Spleen (tissue), 7 donors: ENCODE results near the gene MBLAC1.
A peak's percentile ranks its signal among the peaks of the same experiment; 100 is the strongest.

ENCODE experiments used
- POLR2A ChIP-seq, 3 donors: fragments of 450-650 bp; IDR thresholded peaks; one replicate each; pipeline ENCODE4 v1.5.1; 2017; ENCODE audit warnings: antibody characterized with exemption in 3 of 3, mild to moderate bottlenecking in 1 of 3
- POLR2AphosphoS5 ChIP-seq, 3 donors: sonication (generic); formaldehyde crosslinking; IDR thresholded peaks; one replicate each; pipeline ENCODE4 v1.5.1; 2017; ENCODE audit warnings: antibody characterized with exemption in 3 of 3
- TF ChIP-seq, protein P1 (sequence below), 11 experiments: fragments of 200-600 bp in 7 of 11; fragments of 450-650 bp in 4 of 11; sonication (generic) in 4 of 11; IDR thresholded peaks in 8 of 11; conservative IDR thresholded peaks in 3 of 11; 1 replicate in 7 of 11; 2 replicates in 4 of 11; pipeline versions ENCODE4 v1.4.0 to v1.8.0; 2016 to 2021; ENCODE audit warnings: antibody characterized with exemption in 11 of 11, inconsistent platforms in 4 of 11, mild to moderate bottlenecking in 1 of 11
- donor health status: DM: no; HTN: no; CAD: no; lungs with moderate emphysema.
- donor health status: DM: no; HTN: no; CAD: no.
- donor health status: DM: no; HTN: no; CAD: no.

DNA sequence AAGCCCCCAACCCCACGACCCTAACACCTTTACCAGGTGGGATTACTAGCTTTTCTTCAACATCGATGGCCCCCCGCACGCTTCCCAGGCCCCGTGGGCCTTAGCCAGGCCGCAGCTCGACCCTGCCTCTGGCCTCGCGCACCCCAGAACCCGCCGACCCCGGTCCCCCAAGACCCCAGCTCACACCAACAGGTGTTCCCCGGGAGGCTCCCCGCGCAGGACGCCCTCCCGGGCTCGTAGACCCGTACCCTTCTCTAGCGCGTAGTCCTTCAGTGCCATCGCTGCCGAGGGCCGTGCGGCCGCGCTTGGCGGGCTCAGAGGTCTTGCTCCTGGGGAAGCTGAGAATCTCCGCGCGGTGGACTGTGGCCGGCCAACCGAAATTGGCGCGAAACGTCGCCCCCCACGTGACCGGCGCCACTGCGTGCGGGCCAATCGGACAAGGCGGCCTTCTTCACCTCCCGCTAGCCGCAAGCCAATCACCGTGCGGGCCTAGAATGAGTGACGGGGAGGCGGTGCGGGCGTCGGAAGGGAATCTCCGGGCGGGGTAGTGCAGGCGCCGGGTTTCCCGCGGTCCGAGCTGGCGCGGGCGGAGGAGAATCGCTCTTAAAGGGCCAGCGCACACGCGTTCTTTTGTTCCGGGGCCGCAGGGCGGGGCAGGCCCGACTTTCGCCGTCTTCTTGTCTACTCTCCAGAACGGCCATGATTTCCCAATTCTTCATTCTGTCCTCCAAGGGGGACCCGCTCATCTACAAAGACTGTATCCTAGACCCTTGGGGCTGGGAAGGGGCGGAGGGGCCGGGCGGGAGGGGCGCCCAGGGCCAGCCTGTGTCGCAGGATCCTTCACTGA is 25.5 kb upstream of the MBLAC1 start, which contains the start of the genes AP4M1 and MCM7:
- TF ChIP-seq POLR2A (IDR thresholded peaks at IDR 0.05): no peak
- TF ChIP-seq, protein P1, sequence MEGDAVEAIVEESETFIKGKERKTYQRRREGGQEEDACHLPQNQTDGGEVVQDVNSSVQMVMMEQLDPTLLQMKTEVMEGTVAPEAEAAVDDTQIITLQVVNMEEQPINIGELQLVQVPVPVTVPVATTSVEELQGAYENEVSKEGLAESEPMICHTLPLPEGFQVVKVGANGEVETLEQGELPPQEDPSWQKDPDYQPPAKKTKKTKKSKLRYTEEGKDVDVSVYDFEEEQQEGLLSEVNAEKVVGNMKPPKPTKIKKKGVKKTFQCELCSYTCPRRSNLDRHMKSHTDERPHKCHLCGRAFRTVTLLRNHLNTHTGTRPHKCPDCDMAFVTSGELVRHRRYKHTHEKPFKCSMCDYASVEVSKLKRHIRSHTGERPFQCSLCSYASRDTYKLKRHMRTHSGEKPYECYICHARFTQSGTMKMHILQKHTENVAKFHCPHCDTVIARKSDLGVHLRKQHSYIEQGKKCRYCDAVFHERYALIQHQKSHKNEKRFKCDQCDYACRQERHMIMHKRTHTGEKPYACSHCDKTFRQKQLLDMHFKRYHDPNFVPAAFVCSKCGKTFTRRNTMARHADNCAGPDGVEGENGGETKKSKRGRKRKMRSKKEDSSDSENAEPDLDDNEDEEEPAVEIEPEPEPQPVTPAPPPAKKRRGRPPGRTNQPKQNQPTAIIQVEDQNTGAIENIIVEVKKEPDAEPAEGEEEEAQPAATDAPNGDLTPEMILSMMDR (IDR thresholded peaks at IDR 0.05 in 8 of 11, conservative IDR thresholded peaks at IDR 0.05 in 3 of 11): peak in 1 of 11 experiments; percentile 35
- peak; percentile 71 to 89 (median 86) for TF ChIP-seq POLR2AphosphoS5 (IDR thresholded peaks at IDR 0.05)
